Fibroblast of lung (primary cell): ENCODE measurements around the gene CPA5.

Experiments
- CTCF ChIP-seq, 2 donors: IDR thresholded peaks in 1 of 2; conservative IDR thresholded peaks in 1 of 2; 1 replicate in 1 of 2; 2 replicates in 1 of 2; pipeline ENCODE4 v1.5.1; 2011 to 2012; ENCODE audit warnings: low read length in 2 of 2, control low read depth in 1 of 2, inconsistent platforms in 1 of 2, low read depth in 1 of 2, mild to moderate bottlenecking in 1 of 2
- EZH2 ChIP-seq: IDR thresholded peaks from 2 replicates; pipeline ENCODE4 v1.5.1; 2012; ENCODE audit warnings: low read length, control low read depth, mild to moderate bottlenecking; ENCODE audit errors: missing control alignments

- TF ChIP-seq CTCF (conservative IDR thresholded peaks at IDR 0.05 in 1 of 2, IDR thresholded peaks at IDR 0.05 in 1 of 2; ENCODE audit: low read depth in 1 of 2, low read length in 2 of 2): no peak
- TF ChIP-seq EZH2: no peak
Measured at GRCh38 chr7:130415006-130415405, 70.4 kb downstream of the CPA5 start.
